Astrocyte (in vitro differentiated cells and primary cell): ENCODE results near the gene SDR42E1. TPM values are rescaled to one million over a fixed set of nuclear protein-coding genes. Genes with fewer than 3 reads are reported as not detected.
A peak's percentile ranks its signal among the peaks of the same experiment; 100 is the strongest.

Experiments
- DNase-seq: peaks from one replicate; pipeline ENCODE4 v3.0.0-alpha.2; 2010; ENCODE audit warnings: low read depth
- FAIRE-seq: peaks from 2 replicates; lab custom pipeline; 2011; peaks lifted over from hg19 to GRCh38; lab: Jason Lieb, UNC
- H2AFZ ChIP-seq: 2 replicates; pipeline ENCODE4 v1.6.0; 2012; ENCODE audit warnings: low read depth, low read length, inconsistent platforms
- H3K27ac ChIP-seq: 2 replicates; pipeline ENCODE4 v1.5.1; 2011; ENCODE audit warnings: low read depth, low read length, inconsistent platforms
- H3K27me3 ChIP-seq: 2 replicates; pipeline ENCODE4 v1.6.0; 2011; ENCODE audit warnings: low read length, inconsistent platforms; ENCODE audit not compliant: insufficient read depth
- H3K36me3 ChIP-seq: 2 replicates; pipeline ENCODE4 v1.5.1; 2011; ENCODE audit warnings: low read length, inconsistent platforms; ENCODE audit not compliant: insufficient read depth
- H3K4me1 ChIP-seq: 2 replicates; pipeline ENCODE4 v1.5.1; 2011; ENCODE audit warnings: low read length, inconsistent platforms; ENCODE audit not compliant: insufficient read depth
- H3K4me2 ChIP-seq: 2 replicates; pipeline ENCODE4 v1.6.0; 2012; ENCODE audit warnings: low read length, inconsistent platforms
- H3K4me3 ChIP-seq: 2 replicates; pipeline ENCODE4 v1.5.1; 2011; ENCODE audit warnings: low read depth, mild to moderate bottlenecking, low read length, inconsistent platforms; ENCODE audit not compliant: insufficient read depth
- H3K79me2 ChIP-seq: 2 replicates; pipeline ENCODE4 v1.6.0; 2012; ENCODE audit warnings: mild to moderate bottlenecking, low read length, inconsistent platforms; ENCODE audit not compliant: insufficient read depth
- H3K9ac ChIP-seq: 2 replicates; pipeline ENCODE4 v1.6.0; 2012; ENCODE audit warnings: mild to moderate bottlenecking, low read length, inconsistent platforms
- H3K9me3 ChIP-seq: 2 replicates; pipeline ENCODE4 v1.5.1; 2012; ENCODE audit warnings: low read depth, mild to moderate bottlenecking, low read length, inconsistent platforms; ENCODE audit not compliant: insufficient read depth
- H4K20me1 ChIP-seq: 2 replicates; pipeline ENCODE4 v1.6.0; 2012; ENCODE audit warnings: low read length, inconsistent platforms; ENCODE audit not compliant: insufficient read depth
- H3K27ac Mint-ChIP-seq: one replicate; pipeline ENCODE4 v1.8.0; 2021; ENCODE audit warnings: mild to moderate bottlenecking, mixed read lengths; ENCODE audit not compliant: unreplicated experiment
- H3K27me3 Mint-ChIP-seq: one replicate; pipeline ENCODE4 v1.8.0; 2021; ENCODE audit warnings: low read depth, mixed read lengths; ENCODE audit not compliant: unreplicated experiment
- H3K36me3 Mint-ChIP-seq: one replicate; pipeline ENCODE4 v1.8.0; 2021; ENCODE audit warnings: low read depth, mixed read lengths; ENCODE audit not compliant: unreplicated experiment
- H3K4me1 Mint-ChIP-seq: one replicate; pipeline ENCODE4 v1.8.0; 2021; ENCODE audit warnings: low read depth, mixed read lengths; ENCODE audit not compliant: unreplicated experiment
- H3K4me3 Mint-ChIP-seq: one replicate; pipeline ENCODE4 v1.8.0; 2021; ENCODE audit warnings: mild to moderate bottlenecking, moderate library complexity, mixed read lengths; ENCODE audit not compliant: unreplicated experiment
- H3K9me3 Mint-ChIP-seq: one replicate; pipeline ENCODE4 v1.8.0; 2021; ENCODE audit warnings: mild to moderate bottlenecking, mixed read lengths; ENCODE audit not compliant: unreplicated experiment
- EZH2 ChIP-seq: IDR thresholded peaks from 2 replicates; pipeline ENCODE4 v1.6.1; 2012; ENCODE audit warnings: mild to moderate bottlenecking, low read length, inconsistent platforms; ENCODE audit not compliant: insufficient read depth
- total RNA-seq: library from RNA; stranded (reverse); gene quantifications from 2 replicates; pipeline ENCODE4 v1.2.1, GENCODE V29; 2021
- TF ChIP-seq, protein P1 (sequence below): IDR thresholded peaks from 2 replicates; pipeline ENCODE4 v1.5.1; 2011; ENCODE audit warnings: low read depth, mild to moderate bottlenecking, inconsistent platforms, low read length, moderate library complexity; ENCODE audit not compliant: insufficient read depth

SDR42E1 gene
- total RNA-seq, 1 donor from 2014 or later, result not detected

DNA sequence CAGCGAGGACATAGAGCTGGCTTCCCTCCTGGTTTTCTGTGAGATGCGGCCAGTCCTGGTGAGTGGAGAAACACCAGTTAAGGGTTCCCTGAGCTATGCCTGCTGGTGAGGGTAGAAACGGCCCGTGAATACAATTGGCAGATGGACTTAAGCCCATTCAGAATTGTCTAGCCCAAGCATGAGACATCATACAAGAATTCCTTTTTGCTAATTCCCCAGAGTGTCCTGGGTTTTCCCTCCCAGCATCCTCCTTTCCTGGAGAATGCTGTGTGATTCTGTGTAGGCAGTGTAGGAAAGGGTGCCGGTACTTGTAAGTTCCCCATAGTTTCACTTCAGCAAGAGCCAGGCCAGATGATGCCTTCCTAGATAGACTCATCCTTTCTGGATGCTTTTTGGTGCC, 65.1 kb downstream of the SDR42E1 start:
- H3K9ac ChIP-seq, result peak overlapping the region; percentile 32
- Mint-ChIP-seq H3K36me3 (no peaks in the 10 kb centered on the region), H3K27me3 (peaks cover 5% of the 10 kb centered on the region), H3K4me1 (peaks cover 17% of the 10 kb centered on the region), H3K9me3 (peaks cover 2% of the 10 kb centered on the region), H3K4me3 (no peak overlapping the region), H3K27ac (peak overlapping the region; percentile 64)
- peak overlapping the region; percentile 40 for H3K27ac ChIP-seq
- no peak overlapping the region for H3K4me3 ChIP-seq
- H3K27me3 ChIP-seq, result no peaks in the 10 kb centered on the region
- H4K20me1 ChIP-seq, result no peaks in the 10 kb centered on the region
- no peaks in the 10 kb centered on the region for H3K36me3 ChIP-seq
- H3K79me2 ChIP-seq, result no peaks in the 10 kb centered on the region
- no peaks in the 10 kb centered on the region for H3K9me3 ChIP-seq
- DNase-seq (peak; percentile 47), FAIRE-seq (no peak)
- H2AFZ ChIP-seq, result no peak overlapping the region
- H3K4me2 ChIP-seq, result peak overlapping the region; percentile 63
- no peak for TF ChIP-seq EZH2
- TF ChIP-seq, protein P1, sequence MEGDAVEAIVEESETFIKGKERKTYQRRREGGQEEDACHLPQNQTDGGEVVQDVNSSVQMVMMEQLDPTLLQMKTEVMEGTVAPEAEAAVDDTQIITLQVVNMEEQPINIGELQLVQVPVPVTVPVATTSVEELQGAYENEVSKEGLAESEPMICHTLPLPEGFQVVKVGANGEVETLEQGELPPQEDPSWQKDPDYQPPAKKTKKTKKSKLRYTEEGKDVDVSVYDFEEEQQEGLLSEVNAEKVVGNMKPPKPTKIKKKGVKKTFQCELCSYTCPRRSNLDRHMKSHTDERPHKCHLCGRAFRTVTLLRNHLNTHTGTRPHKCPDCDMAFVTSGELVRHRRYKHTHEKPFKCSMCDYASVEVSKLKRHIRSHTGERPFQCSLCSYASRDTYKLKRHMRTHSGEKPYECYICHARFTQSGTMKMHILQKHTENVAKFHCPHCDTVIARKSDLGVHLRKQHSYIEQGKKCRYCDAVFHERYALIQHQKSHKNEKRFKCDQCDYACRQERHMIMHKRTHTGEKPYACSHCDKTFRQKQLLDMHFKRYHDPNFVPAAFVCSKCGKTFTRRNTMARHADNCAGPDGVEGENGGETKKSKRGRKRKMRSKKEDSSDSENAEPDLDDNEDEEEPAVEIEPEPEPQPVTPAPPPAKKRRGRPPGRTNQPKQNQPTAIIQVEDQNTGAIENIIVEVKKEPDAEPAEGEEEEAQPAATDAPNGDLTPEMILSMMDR, result no peak
- H3K4me1 ChIP-seq, result peaks cover 14% of the 10 kb centered on the region

DNA sequence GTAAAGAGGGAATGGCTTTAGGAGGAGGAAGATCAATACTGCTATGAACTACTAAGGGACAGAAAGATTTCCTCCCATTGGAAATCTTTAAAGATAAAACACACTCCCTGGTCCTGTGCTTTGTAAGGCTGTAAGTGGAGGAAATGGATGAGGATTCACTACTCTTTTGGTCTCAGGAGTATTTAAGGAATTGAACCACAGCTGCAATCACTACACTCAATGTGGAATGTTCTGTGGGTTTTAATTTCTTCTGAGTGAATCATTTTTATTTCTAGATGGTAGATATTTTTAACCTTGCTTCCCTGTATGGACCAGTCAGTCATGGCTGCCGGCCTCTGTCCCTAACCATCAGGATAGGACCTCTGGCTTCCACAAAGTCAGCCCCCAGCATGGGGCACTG, 65.6 kb downstream of the SDR42E1 start:
- H3K9ac ChIP-seq, result peak overlapping the region; percentile 32
- peak; percentile 83 for DNase-seq
- no peaks in the 10 kb centered on the region for H3K36me3 Mint-ChIP-seq
- peaks cover 16% of the 10 kb centered on the region for H3K4me1 ChIP-seq
- H3K4me3 Mint-ChIP-seq, result no peak overlapping the region
- no peaks in the 10 kb centered on the region for H3K9me3 ChIP-seq
- no peaks in the 10 kb centered on the region for H3K79me2 ChIP-seq
- H3K4me2 ChIP-seq, result peak overlapping the region; percentile 63
- no peaks in the 10 kb centered on the region for H3K27me3 ChIP-seq
- peaks cover 5% of the 10 kb centered on the region for H3K27me3 Mint-ChIP-seq
- H3K27ac Mint-ChIP-seq, result peak overlapping the region; percentile 67
- H3K27ac ChIP-seq, result peak overlapping the region; percentile 41
- peaks cover 22% of the 10 kb centered on the region for H3K4me1 Mint-ChIP-seq
- TF ChIP-seq, protein P1, result no peak
- TF ChIP-seq EZH2, result no peak
- H3K36me3 ChIP-seq, result no peaks in the 10 kb centered on the region
- no peaks in the 10 kb centered on the region for H4K20me1 ChIP-seq
- no peak overlapping the region for H2AFZ ChIP-seq
- no peak overlapping the region for H3K4me3 ChIP-seq
- FAIRE-seq, result no peak
- peaks cover 2% of the 10 kb centered on the region for H3K9me3 Mint-ChIP-seq

DNA sequence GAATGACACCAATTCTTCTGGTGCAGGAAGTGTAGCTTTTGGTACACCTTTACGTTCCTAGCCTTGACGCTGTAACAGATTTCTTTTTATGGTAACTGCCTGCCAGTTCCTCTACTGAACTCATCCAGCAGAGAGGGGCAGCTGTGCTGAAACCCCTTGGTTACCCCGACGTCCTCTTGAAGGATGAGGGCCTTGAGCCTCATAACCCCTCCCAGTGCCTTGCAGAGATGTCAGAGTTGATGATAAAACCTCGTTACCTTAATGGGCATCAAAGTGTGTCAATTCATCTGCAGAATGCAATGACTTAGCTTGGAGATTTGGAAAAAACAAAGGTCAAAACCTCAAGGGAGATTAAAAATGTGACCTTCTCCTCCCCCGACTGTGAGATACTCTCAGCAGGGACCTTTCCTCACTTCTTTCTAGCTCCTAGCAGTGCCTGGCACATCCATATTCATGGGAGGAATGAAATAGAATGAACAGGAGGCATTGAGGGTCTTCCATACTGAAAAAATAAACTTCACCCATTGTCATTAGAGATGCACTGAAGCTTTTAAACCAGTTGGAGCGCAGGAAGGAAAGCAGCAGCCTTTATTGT, 69.2 kb downstream of the SDR42E1 start:
- Mint-ChIP-seq H3K9me3 (no peaks in the 10 kb centered on the region), H3K27ac (peak overlapping the region; percentile 34), H3K4me3 (no peak overlapping the region), H3K4me1 (peaks cover 24% of the 10 kb centered on the region), H3K27me3 (peaks cover 11% of the 10 kb centered on the region), H3K36me3 (no peaks in the 10 kb centered on the region)
- no peak overlapping the region for H3K27ac ChIP-seq
- no peak overlapping the region for H3K4me3 ChIP-seq
- no peak overlapping the region for H2AFZ ChIP-seq
- DNase-seq (no peak), FAIRE-seq (no peak)
- H3K9ac ChIP-seq, result no peak overlapping the region
- H3K79me2 ChIP-seq, result no peaks in the 10 kb centered on the region
- H4K20me1 ChIP-seq, result no peaks in the 10 kb centered on the region
- no peaks in the 10 kb centered on the region for H3K36me3 ChIP-seq
- H3K27me3 ChIP-seq, result peaks cover 2% of the 10 kb centered on the region
- H3K4me2 ChIP-seq, result no peak overlapping the region
- TF ChIP-seq, protein P1, result no peak
- TF ChIP-seq EZH2, result no peak
- peaks cover 16% of the 10 kb centered on the region for H3K4me1 ChIP-seq
- H3K9me3 ChIP-seq, result no peaks in the 10 kb centered on the region
